Progenitor cell of endocrine pancreas (in vitro differentiated cells): Measurements from ENCODE around the gene ZNF618. TPM values are rescaled to one million over a fixed set of nuclear protein-coding genes. Genes with fewer than 3 reads are reported as not detected.

Source experiments
- DNase-seq: peaks from one replicate; pipeline ENCODE4 v3.0.0; 2021; ENCODE audit warnings: low spot score; ENCODE audit not compliant: unreplicated experiment
- H3K27ac Mint-ChIP-seq: 2 replicates; pipeline ENCODE4 v1.8.0; 2021; ENCODE audit warnings: mild to moderate bottlenecking, moderate library complexity, mixed read lengths
- H3K27me3 Mint-ChIP-seq: 2 replicates; pipeline ENCODE4 v1.8.0; 2021; ENCODE audit warnings: mixed read lengths
- H3K36me3 Mint-ChIP-seq: 2 replicates; pipeline ENCODE4 v1.8.0; 2022; ENCODE audit warnings: mixed read lengths; ENCODE audit not compliant: insufficient read depth
- H3K4me1 Mint-ChIP-seq: 2 replicates; pipeline ENCODE4 v1.8.0; 2021; ENCODE audit warnings: low read depth, mixed read lengths
- H3K4me3 Mint-ChIP-seq: 2 replicates; pipeline ENCODE4 v1.8.0; 2021; ENCODE audit warnings: low read depth, mild to moderate bottlenecking, moderate library complexity, mixed read lengths
- H3K9me3 Mint-ChIP-seq: 2 replicates; pipeline ENCODE4 v1.8.0; 2021; ENCODE audit warnings: low read depth, mixed read lengths
- CTCF ChIP-seq: fragments of 200-600 bp; sonication (generic); IDR thresholded peaks from one replicate; pipeline ENCODE4 v1.5.0; 2021; ENCODE audit warnings: antibody characterized with exemption, mild to moderate bottlenecking; ENCODE audit not compliant: unreplicated experiment
- total RNA-seq: library from RNA; stranded (reverse); gene quantifications from 2 replicates; pipeline ENCODE4 v1.2.1, GENCODE V29; 2021

Gene ZNF618
- total RNA-seq, 1 donor from 2014 or later, result 85.8 TPM

- H3K27me3 Mint-ChIP-seq, result no peaks in the 10 kb centered on the region
- DNase-seq, result peak; percentile 81
- TF ChIP-seq CTCF, result no peak
- peak overlapping the region; percentile 92 for H3K27ac Mint-ChIP-seq
- H3K4me1 Mint-ChIP-seq, result peaks cover 26% of the 10 kb centered on the region
- H3K9me3 Mint-ChIP-seq, result peaks cover 10% of the 10 kb centered on the region
- peak overlapping the region; percentile 77 for H3K4me3 Mint-ChIP-seq
- H3K36me3 Mint-ChIP-seq, result peaks cover 28% of the 10 kb centered on the region
Observed at GRCh38 chr9:114098021-114098935, 222.2 kb downstream of the ZNF618 start.

GRCh38 chr9:114098936-114099668 is 223.0 kb downstream of the ZNF618 start, which contains the start of gene KIF12:
KIF12 (minus strand) TSS chr9:114099292; CDS start chr9:114099276, 16 bp downstream.
- H3K4me1 Mint-ChIP-seq, result peaks cover 26% of the 10 kb centered on the region
- TF ChIP-seq CTCF, result no peak
- peak within 1 kb of the TSS; percentile 92 for H3K27ac Mint-ChIP-seq
- peak; percentile 38 for DNase-seq
- no peaks in the 10 kb centered on the region for H3K27me3 Mint-ChIP-seq
- peaks cover 24% of the 10 kb centered on the region for H3K36me3 Mint-ChIP-seq
- H3K9me3 Mint-ChIP-seq, result peaks cover 10% of the 10 kb centered on the region
- peak within 1 kb of the TSS; percentile 77 for H3K4me3 Mint-ChIP-seq

GRCh38 chr9:114099669-114100270 is 223.7 kb downstream of the ZNF618 start:
- no peak for TF ChIP-seq CTCF
- peak overlapping the region; percentile 92 for H3K27ac Mint-ChIP-seq
- H3K4me1 Mint-ChIP-seq, result peaks cover 26% of the 10 kb centered on the region
- H3K4me3 Mint-ChIP-seq, result peak overlapping the region; percentile 77
- no peaks in the 10 kb centered on the region for H3K27me3 Mint-ChIP-seq
- DNase-seq, result no peak
- peaks cover 20% of the 10 kb centered on the region for H3K36me3 Mint-ChIP-seq
- H3K9me3 Mint-ChIP-seq, result peaks cover 10% of the 10 kb centered on the region

- TF ChIP-seq CTCF, result no peak
- H3K27me3 Mint-ChIP-seq, result no peaks in the 10 kb centered on the region
Observed at GRCh38 chr9:114100536-114100935, 224.4 kb downstream of the ZNF618 start.

GRCh38 chr9:114102484-114102883 is 226.4 kb downstream of the ZNF618 start:
- DNase-seq, result no peak
- Mint-ChIP-seq H3K9me3 (peaks cover 10% of the 10 kb centered on the region), H3K4me3 (no peak overlapping the region), H3K27me3 (no peaks in the 10 kb centered on the region), H3K4me1 (peaks cover 16% of the 10 kb centered on the region), H3K36me3 (peaks cover 7% of the 10 kb centered on the region), H3K27ac (no peak overlapping the region)
- no peak for TF ChIP-seq CTCF

More at GRCh38 chr9:114100536-114100935, 224.4 kb downstream of the ZNF618 start:
- peaks cover 10% of the 10 kb centered on the region for H3K9me3 Mint-ChIP-seq
- peaks cover 17% of the 10 kb centered on the region for H3K36me3 Mint-ChIP-seq
- no peak for DNase-seq
- peaks cover 26% of the 10 kb centered on the region for H3K4me1 Mint-ChIP-seq
- no peak overlapping the region for H3K4me3 Mint-ChIP-seq
- H3K27ac Mint-ChIP-seq, result no peak overlapping the region
